ENCODE results near the gene DDX1. TPM values are rescaled to one million over a fixed set of nuclear protein-coding genes. Genes with fewer than 3 reads are reported as not detected.
A peak's percentile ranks its signal among the peaks of the same experiment; 100 is the strongest.

DDX1 gene
- total and polyA plus RNA-seq, 2 donors from 2014 or later: 84.0 to 90.0 TPM

DNA sequence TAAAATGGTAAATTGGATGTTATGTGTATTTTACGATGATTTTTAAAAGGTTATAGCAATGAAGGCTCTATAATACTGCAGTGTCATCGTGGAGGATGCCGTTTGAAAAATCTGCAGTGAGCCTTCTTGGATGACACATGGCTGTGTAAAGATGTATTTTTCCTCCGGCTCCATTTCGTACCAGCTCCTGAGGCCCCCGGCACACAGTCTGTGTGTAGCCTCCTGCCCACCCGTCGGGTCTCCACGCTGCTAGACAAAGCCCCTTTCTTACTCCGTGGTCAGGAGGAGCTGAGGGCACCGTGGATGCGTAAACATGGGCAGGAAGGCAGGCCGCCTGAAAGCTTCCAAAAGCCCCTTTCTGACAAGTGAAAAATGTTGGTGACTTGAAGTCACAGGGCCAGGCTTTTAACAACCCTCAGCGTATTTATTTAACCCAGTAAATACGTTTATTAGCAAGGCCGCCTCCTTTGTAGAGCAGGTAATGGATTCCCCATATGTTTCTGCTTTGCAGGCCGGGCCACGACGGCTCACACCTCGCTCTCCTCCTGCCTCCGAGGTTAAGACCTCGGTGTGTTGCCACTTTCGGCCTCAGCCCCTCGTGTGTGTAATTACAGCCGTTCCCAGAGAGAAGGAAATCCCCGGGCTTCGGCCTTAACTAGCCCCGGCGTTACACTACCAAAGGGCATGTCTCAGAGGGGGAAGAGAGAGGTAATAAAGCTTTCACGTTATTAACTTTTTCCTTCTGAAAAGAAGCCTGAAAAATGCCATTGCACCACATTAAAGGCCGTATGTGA lies 72.8 kb downstream of the DDX1 start:
- no peak for FAIRE-seq
- TF ChIP-seq, protein P1, sequence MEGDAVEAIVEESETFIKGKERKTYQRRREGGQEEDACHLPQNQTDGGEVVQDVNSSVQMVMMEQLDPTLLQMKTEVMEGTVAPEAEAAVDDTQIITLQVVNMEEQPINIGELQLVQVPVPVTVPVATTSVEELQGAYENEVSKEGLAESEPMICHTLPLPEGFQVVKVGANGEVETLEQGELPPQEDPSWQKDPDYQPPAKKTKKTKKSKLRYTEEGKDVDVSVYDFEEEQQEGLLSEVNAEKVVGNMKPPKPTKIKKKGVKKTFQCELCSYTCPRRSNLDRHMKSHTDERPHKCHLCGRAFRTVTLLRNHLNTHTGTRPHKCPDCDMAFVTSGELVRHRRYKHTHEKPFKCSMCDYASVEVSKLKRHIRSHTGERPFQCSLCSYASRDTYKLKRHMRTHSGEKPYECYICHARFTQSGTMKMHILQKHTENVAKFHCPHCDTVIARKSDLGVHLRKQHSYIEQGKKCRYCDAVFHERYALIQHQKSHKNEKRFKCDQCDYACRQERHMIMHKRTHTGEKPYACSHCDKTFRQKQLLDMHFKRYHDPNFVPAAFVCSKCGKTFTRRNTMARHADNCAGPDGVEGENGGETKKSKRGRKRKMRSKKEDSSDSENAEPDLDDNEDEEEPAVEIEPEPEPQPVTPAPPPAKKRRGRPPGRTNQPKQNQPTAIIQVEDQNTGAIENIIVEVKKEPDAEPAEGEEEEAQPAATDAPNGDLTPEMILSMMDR (IDR thresholded peaks at IDR 0.05; ENCODE audit: borderline replicate concordance, extremely low read depth, insufficient read depth): no peak
- peak in 3 of 5 donors; percentile 68 to 76 (median 73) for DNase-seq
- Histone ChIP-seq H3K36me3 (ENCODE audit: control insufficient read depth in 2 of 3, insufficient read depth in 3 of 3, low read length in 3 of 3) (no peaks in the 10 kb centered on the region), H3K9me3 (ENCODE audit: control insufficient read depth in 2 of 3, insufficient read depth in 1 of 3, low read length in 3 of 3) (no peaks in the 10 kb centered on the region), H3K27ac (ENCODE audit: low read depth in 2 of 2, low read length in 2 of 2) (no peak overlapping the region), H3K27me3 (ENCODE audit: control insufficient read depth, insufficient read depth, low read length) (no peaks in the 10 kb centered on the region), H3K4me1 (ENCODE audit: control insufficient read depth in 2 of 3, insufficient read depth in 2 of 3, low read depth in 1 of 3, low read length in 3 of 3) (peaks cover 5 to 17% (median 6%) of the 10 kb centered on the region in 3 donors), H3K4me3 (ENCODE audit: low read length in 3 of 3) (no peak overlapping the region), H3K9ac (ENCODE audit: low read length in 3 of 3) (no peak overlapping the region)
- intact Hi-C loops (cut with DNase I): no loop called here

DNA sequence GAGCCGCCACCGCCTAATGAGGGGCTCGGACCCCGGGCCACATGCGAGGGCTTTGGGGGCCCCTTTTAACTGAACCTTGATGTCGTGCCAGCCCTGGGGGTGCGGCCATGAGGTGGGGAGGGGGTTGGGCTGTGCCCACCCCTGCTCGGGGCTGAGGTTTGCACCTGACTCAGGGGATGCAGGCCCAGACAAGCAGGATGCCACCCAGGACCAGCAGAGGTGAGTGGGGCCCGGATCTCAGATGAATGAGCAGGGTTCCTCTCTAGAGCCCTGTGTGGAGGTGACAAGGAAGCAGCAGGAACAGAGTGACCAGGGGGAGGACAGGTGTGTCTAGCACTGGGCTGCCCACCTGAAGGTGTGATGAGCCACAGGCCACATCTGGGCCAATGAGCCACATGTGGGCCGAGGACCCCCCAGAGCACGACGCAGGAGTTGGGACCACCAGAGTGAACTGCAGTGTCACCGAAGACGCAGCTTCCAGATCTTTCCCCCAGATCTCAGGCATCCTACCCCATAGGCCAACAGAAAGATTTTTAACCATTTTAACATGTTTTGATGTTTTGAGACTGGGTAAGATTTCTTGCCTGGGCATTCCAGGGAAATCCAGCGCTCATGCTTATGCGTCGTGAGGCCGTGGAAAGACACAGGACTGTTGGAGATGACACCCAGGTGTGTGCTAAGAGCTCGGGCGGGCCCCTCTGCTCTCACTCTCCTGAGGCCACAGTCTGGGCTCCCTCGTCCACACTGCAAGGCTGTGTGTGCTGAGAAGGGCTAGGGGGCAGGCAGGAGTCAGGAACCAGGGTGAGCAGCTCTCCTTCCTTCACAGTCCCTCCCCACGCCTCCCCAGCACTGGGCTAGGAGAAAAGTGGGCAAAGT lies 73.6 kb downstream of the DDX1 start:
- Histone ChIP-seq H3K27ac (ENCODE audit: low read depth in 2 of 2, low read length in 2 of 2) (no peak overlapping the region), H3K36me3 (ENCODE audit: control insufficient read depth in 2 of 3, insufficient read depth in 3 of 3, low read length in 3 of 3) (no peaks in the 10 kb centered on the region), H3K4me1 (ENCODE audit: control insufficient read depth in 2 of 3, insufficient read depth in 2 of 3, low read depth in 1 of 3, low read length in 3 of 3) (peaks cover 5 to 17% (median 6%) of the 10 kb centered on the region in 3 donors), H3K9me3 (ENCODE audit: control insufficient read depth in 2 of 3, insufficient read depth in 1 of 3, low read length in 3 of 3) (no peaks in the 10 kb centered on the region), H3K9ac (ENCODE audit: low read length in 3 of 3) (no peak overlapping the region), H3K27me3 (ENCODE audit: control insufficient read depth, insufficient read depth, low read length) (no peaks in the 10 kb centered on the region), H3K4me3 (ENCODE audit: low read length in 3 of 3) (no peak overlapping the region)
- no peak for FAIRE-seq
- TF ChIP-seq, protein P1 (IDR thresholded peaks at IDR 0.05; ENCODE audit: borderline replicate concordance, extremely low read depth, insufficient read depth): peak; percentile 11
- intact Hi-C loops (cut with DNase I): no loop called here
- peak in 3 of 5 donors; percentile 46 to 71 (median 56) for DNase-seq

DNA sequence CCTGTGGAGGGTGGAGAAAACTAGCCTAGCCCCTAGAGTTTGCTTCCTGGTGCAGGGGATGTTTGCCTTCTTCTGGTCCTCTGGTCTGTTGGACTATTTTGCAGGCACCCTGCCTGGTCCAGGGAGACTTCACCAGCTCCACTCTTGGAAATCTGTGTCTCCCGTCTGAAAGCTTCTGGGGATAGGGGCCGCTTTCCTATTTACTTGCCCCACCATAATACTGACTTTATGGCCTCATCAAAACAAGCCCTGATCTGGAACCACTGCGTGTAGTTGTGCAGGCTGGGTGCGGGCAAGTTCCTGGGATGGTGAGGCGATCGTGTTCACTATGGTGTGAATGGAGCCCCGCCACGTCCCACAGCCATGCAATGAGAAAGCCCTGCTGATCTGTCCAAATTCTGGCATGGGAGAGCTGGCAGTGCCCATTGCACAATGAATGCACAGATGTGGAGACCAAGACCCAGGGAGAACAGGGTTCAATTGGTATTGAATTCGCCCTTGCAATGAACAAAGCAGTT lies 74.3 kb downstream of the DDX1 start:
- H3K36me3 ChIP-seq (ENCODE audit: control insufficient read depth in 2 of 3, insufficient read depth in 3 of 3, low read length in 3 of 3): no peaks in the 10 kb centered on the region
- no peak overlapping the region for H3K4me3 ChIP-seq (ENCODE audit: low read length in 3 of 3)
- no peak for DNase-seq
- FAIRE-seq: no peak
- no peak overlapping the region for H3K27ac ChIP-seq (ENCODE audit: low read depth in 2 of 2, low read length in 2 of 2)
- H3K27me3 ChIP-seq (ENCODE audit: control insufficient read depth, insufficient read depth, low read length): no peaks in the 10 kb centered on the region
- intact Hi-C loops (cut with DNase I): no loop called here
- peaks cover 5 to 17% (median 6%) of the 10 kb centered on the region in 3 donors for H3K4me1 ChIP-seq (ENCODE audit: control insufficient read depth in 2 of 3, insufficient read depth in 2 of 3, low read depth in 1 of 3, low read length in 3 of 3)
- TF ChIP-seq, protein P1 (IDR thresholded peaks at IDR 0.05; ENCODE audit: borderline replicate concordance, extremely low read depth, insufficient read depth): no peak
- no peak overlapping the region for H3K9ac ChIP-seq (ENCODE audit: low read length in 3 of 3)
- H3K9me3 ChIP-seq (ENCODE audit: control insufficient read depth in 2 of 3, insufficient read depth in 1 of 3, low read length in 3 of 3): no peaks in the 10 kb centered on the region

Data from kidney (tissue), 14 donors.